ENCODE results near the gene TAF12.

- TF ChIP-seq EP300 (IDR thresholded peaks at IDR 0.05) (no peak), POLR2A (IDR thresholded peaks at IDR 0.05; ENCODE audit: low read depth) (no peak)
Observed at GRCh38 chr1:28565726-28566125, 77.1 kb downstream of the TAF12 start.

Data from esophagus muscularis mucosa (tissue), 2 donors.